ENCODE results near the gene RNH1.

DNA sequence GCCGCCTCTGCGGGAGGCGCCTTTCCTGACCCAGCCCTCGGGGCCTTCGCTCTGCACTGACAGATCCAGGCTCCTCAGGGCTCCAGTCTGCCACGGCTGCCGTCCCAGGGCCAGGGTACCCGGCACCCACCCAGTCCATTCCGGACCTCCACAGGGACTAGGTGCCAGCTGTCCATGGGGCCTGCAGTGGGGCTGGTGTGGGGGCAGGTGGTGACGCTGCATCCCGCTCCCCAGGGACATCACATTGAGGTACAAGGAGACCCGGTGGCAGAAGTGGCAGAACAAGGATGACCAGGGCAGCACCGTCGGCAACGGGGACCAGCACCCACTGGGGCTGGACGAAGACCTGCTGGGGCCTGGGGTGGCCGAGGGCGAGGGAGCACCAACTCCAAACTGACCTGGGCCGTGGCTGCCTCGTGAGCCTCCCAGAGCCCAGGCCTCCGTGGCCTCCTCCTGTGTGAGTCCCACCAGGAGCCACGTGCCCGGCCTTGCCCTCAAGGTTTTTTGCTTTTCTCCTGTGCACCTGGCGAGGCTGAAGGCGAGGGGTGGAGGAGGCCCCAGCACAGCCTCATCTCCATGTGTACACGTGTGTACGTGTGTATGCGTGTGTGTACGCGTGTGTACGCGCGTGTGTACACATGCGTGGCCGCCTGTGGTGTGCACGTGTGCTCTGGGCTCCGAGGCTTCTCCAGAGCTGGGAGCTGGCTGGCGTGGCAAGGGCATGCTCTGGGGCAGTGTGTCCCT is 16.7 kb downstream of the RNH1 start:
- TF ChIP-seq, protein P1, sequence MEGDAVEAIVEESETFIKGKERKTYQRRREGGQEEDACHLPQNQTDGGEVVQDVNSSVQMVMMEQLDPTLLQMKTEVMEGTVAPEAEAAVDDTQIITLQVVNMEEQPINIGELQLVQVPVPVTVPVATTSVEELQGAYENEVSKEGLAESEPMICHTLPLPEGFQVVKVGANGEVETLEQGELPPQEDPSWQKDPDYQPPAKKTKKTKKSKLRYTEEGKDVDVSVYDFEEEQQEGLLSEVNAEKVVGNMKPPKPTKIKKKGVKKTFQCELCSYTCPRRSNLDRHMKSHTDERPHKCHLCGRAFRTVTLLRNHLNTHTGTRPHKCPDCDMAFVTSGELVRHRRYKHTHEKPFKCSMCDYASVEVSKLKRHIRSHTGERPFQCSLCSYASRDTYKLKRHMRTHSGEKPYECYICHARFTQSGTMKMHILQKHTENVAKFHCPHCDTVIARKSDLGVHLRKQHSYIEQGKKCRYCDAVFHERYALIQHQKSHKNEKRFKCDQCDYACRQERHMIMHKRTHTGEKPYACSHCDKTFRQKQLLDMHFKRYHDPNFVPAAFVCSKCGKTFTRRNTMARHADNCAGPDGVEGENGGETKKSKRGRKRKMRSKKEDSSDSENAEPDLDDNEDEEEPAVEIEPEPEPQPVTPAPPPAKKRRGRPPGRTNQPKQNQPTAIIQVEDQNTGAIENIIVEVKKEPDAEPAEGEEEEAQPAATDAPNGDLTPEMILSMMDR (IDR thresholded peaks at IDR 0.05; ENCODE audit: control extremely low read depth in 1 of 3, insufficient read depth in 1 of 3, low read depth in 1 of 3, low read length in 3 of 3) = no peak
- TF ChIP-seq TAF1 (IDR thresholded peaks at IDR 0.05; ENCODE audit: low read depth, low read length) = no peak
- no peak for TF ChIP-seq EZH2 (IDR thresholded peaks at IDR 0.05; ENCODE audit: low read depth, low read length, severe bottlenecking)
- TF ChIP-seq POLR2AphosphoS5 (IDR thresholded peaks at IDR 0.05; ENCODE audit: low read depth, low read length) = no peak

Data from H1 (cell line).